ENCODE data around the gene BICC1. TPM values are rescaled to one million over a fixed set of nuclear protein-coding genes. Genes with fewer than 3 reads are reported as not detected.

Gene BICC1
- total and polyA plus RNA-seq, 2 of the 13 experiments (the other 11 are each of a cell fraction or from before 2014, with no cell fraction given), result 0.18 to 1.5 TPM

GRCh38 chr10:58833771-58834561, 321.3 kb downstream of the BICC1 start:
- BruUV-seq (replicated peaks), result no TSS peak
- intact Hi-C loops (cut with micrococcal nuclease; ENCODE audit: unreplicated experiment) (no loop called here), in situ Hi-C loops (cut with HindIII; ENCODE audit: extremely low pct_ligation_motif_present, low pct_unique_long_range_greater_than_20kb) (no loop called here)
- Histone ChIP-seq H3K4me1 (ENCODE audit: insufficient read depth, low read length) (no peaks in the 10 kb centered on the region), H4K20me1 (ENCODE audit: insufficient read depth, low read length) (no peaks in the 10 kb centered on the region), H3K27ac (ENCODE audit: extremely low read length, insufficient read depth, low read length) (no peak overlapping the region), H3K27me3 (ENCODE audit: control insufficient read depth in 1 of 2, insufficient read depth in 2 of 2, low read length in 2 of 2) (no peaks in the 10 kb centered on the region; a peak in 1 of 5 replicates), H2AFZ (ENCODE audit: low read length) (no peak overlapping the region), H3K9ac (ENCODE audit: insufficient read depth, low read depth, low read length) (no peak overlapping the region), H3K4me3 (replicated peaks in 1 of 3; ENCODE audit: insufficient read depth in 1 of 3, low read depth in 2 of 3, low read length in 3 of 3) (no peak overlapping the region), H3K4me2 (ENCODE audit: low read depth, low read length) (no peak overlapping the region), H3K36me3 (replicated peaks in 1 of 2; ENCODE audit: control insufficient read depth in 1 of 2, insufficient read depth in 2 of 2, low read length in 2 of 2) (no peaks in the 10 kb centered on the region), H3K79me2 (ENCODE audit: insufficient read depth, low read length) (no peaks in the 10 kb centered on the region), H3K9me3 (ENCODE audit: low read length) (no peaks in the 10 kb centered on the region)
- ATAC-seq (no peak), DNase-seq (ENCODE audit: low spot score) (no peak), FAIRE-seq (no peak)
- ChIA-PET CTCF (ENCODE audit: low intra/inter-chr PET ratio, low total read pairs) (no interaction called here), POLR2A (no interaction called here)
- WGBS (ENCODE audit: low lambda C conversion rate), result 59% methylated on average over 5 of the region's 5 CpGs
- TF ChIP-seq ZBTB46 (CRISPR knock-in tag; IDR thresholded peaks at IDR 0.05; ENCODE audit: borderline replicate concordance), result no peak
- TF ChIP-seq ZNF7 (CRISPR knock-in tag; IDR thresholded peaks at IDR 0.05), result no peak

GRCh38 chr10:58836176-58836700, 323.6 kb downstream of the BICC1 start:
- CTCF ChIA-PET (ENCODE audit: low intra/inter-chr PET ratio, low total read pairs), result no interaction called here
- POLR2A ChIA-PET, result no interaction called here
- intact Hi-C loops (cut with micrococcal nuclease; ENCODE audit: unreplicated experiment), result no loop called here
- DNase-seq (ENCODE audit: low spot score) (no peak), ATAC-seq (no peak), FAIRE-seq (no peak)
- Histone ChIP-seq H3K4me2 (ENCODE audit: low read depth, low read length) (no peak overlapping the region), H3K4me3 (replicated peaks in 1 of 3; ENCODE audit: insufficient read depth in 1 of 3, low read depth in 2 of 3, low read length in 3 of 3) (no peak overlapping the region), H3K36me3 (replicated peaks in 1 of 2; ENCODE audit: control insufficient read depth in 1 of 2, insufficient read depth in 2 of 2, low read length in 2 of 2) (no peaks in the 10 kb centered on the region), H3K27me3 (ENCODE audit: control insufficient read depth in 1 of 2, insufficient read depth in 2 of 2, low read length in 2 of 2) (peaks cover 0 to 8% of the 10 kb centered on the region in 2 experiments; a peak in 2 of 5 replicates), H4K20me1 (ENCODE audit: insufficient read depth, low read length) (no peaks in the 10 kb centered on the region), H3K27ac (ENCODE audit: extremely low read length, insufficient read depth, low read length) (no peak overlapping the region), H2AFZ (ENCODE audit: low read length) (no peak overlapping the region), H3K79me2 (ENCODE audit: insufficient read depth, low read length) (no peaks in the 10 kb centered on the region), H3K9me3 (ENCODE audit: low read length) (no peaks in the 10 kb centered on the region), H3K4me1 (ENCODE audit: insufficient read depth, low read length) (no peaks in the 10 kb centered on the region), H3K9ac (ENCODE audit: insufficient read depth, low read depth, low read length) (no peak overlapping the region)
- TF ChIP-seq MED1 (CRISPR knock-in tag; IDR thresholded peaks at IDR 0.05) (no peak), ADNP (CRISPR knock-in tag; IDR thresholded peaks at IDR 0.05) (no peak), TAF1 (CRISPR knock-in tag; IDR thresholded peaks at IDR 0.05) (no peak), MYPOP (CRISPR knock-in tag; IDR thresholded peaks at IDR 0.05) (no peak), TSC22D2 (CRISPR knock-in tag; IDR thresholded peaks at IDR 0.05; ENCODE audit: borderline replicate concordance) (no peak), PHF5A (CRISPR knock-in tag; IDR thresholded peaks at IDR 0.05; ENCODE audit: low read depth, unreplicated experiment) (no peak), ATRX (CRISPR knock-in tag; IDR thresholded peaks at IDR 0.05; ENCODE audit: borderline replicate concordance) (no peak), ELF4 (CRISPR knock-in tag; IDR thresholded peaks at IDR 0.05; ENCODE audit: borderline replicate concordance) (no peak)
- in situ Hi-C loops (cut with HindIII; ENCODE audit: extremely low pct_ligation_motif_present, low pct_unique_long_range_greater_than_20kb), result no loop called here
- WGBS (ENCODE audit: low lambda C conversion rate), result 52% methylated on average over 3 of the region's 3 CpGs
- no TSS peak for BruUV-seq (replicated peaks)
